SU-DHL-6 (cell line): ENCODE data around the gene ELAVL1.

Source experiments
- CTCF ChIP-seq: fragments of 200-600 bp; sonication (generic); IDR thresholded peaks from one replicate; pipeline ENCODE4 v1.5.1; 2017; ENCODE audit warnings: antibody characterized with exemption, mild to moderate bottlenecking, low read length, moderate library complexity; ENCODE audit not compliant: insufficient read depth, poor library complexity, severe bottlenecking
- EZH2phosphoT487 ChIP-seq: fragments of 200-600 bp; sonication (generic), shearing (Covaris generic); conservative IDR thresholded peaks from 2 replicates; pipeline ENCODE4 v1.6.1; 2018; ENCODE audit warnings: mild to moderate bottlenecking, antibody characterized with exemption, low read length, moderate library complexity, mixed read lengths

- TF ChIP-seq CTCF (no peak), EZH2phosphoT487 (no peak)
These were observed 25.9 kb downstream of the ELAVL1 start for GRCh38 chr19:7979559-7979958.
